Upper lobe of left lung (tissue), 6 donors: ENCODE data around the gene DNAJC4. TPM values are rescaled to one million over a fixed set of nuclear protein-coding genes. Genes with fewer than 3 reads are reported as not detected.
A peak's percentile ranks its signal among the peaks of the same experiment; 100 is the strongest.

ENCODE experiments used
- ATAC-seq, 2 donors: fragments of 200-7000 bp; cut with Tn5 transposase; one replicate each; pipeline ENCODE4 v1.9.1; 2022; ENCODE audit warnings: mild to moderate bottlenecking in 2 of 2, moderate library complexity in 2 of 2; ENCODE audit not compliant: low FRiP score in 2 of 2
- DNase-seq, 2 donors: peaks; one replicate each; pipeline ENCODE4 v3.0.0-alpha.2; 2019 to 2020
- H3K27ac ChIP-seq, 4 donors: fragments of 200-600 bp; sonication (generic); one replicate each; pipeline ENCODE4 v1.5.1; 2016 to 2019
- H3K27me3 ChIP-seq, 4 donors: fragments of 200-600 bp; sonication (generic); one replicate each; pipeline ENCODE4 v1.5.1; 2017 to 2019
- H3K36me3 ChIP-seq, 4 donors: fragments of 200-600 bp; sonication (generic); one replicate each; pipeline ENCODE4 v1.5.1; 2016 to 2019
- H3K4me1 ChIP-seq, 4 donors: fragments of 200-600 bp; sonication (generic); one replicate each; pipeline ENCODE4 v1.5.1; 2018 to 2019
- H3K4me3 ChIP-seq, 4 donors: fragments of 200-600 bp; sonication (generic); one replicate each; pipeline ENCODE4 v1.5.1; 2017 to 2019; ENCODE audit warnings: mild to moderate bottlenecking in 2 of 4, moderate library complexity in 1 of 4
- H3K9me3 ChIP-seq, 4 donors: fragments of 200-600 bp; sonication (generic); one replicate each; pipeline ENCODE4 v1.5.1; 2018 to 2019
- EP300 ChIP-seq, 4 donors: sonication (generic); formaldehyde crosslinking; IDR thresholded peaks; one replicate each; pipeline ENCODE4 v1.5.1; 2017; ENCODE audit warnings: antibody characterized with exemption in 4 of 4, control low read depth in 2 of 4
- POLR2A ChIP-seq, 4 donors: fragments of 450-650 bp; IDR thresholded peaks; one replicate each; pipeline ENCODE4 v1.5.1; 2016 to 2017; ENCODE audit warnings: antibody characterized with exemption in 4 of 4, mild to moderate bottlenecking in 2 of 4
- POLR2AphosphoS5 ChIP-seq, 2 donors: sonication (generic); formaldehyde crosslinking; IDR thresholded peaks; one replicate each; pipeline ENCODE4 v1.5.1; 2017; ENCODE audit warnings: antibody characterized with exemption in 2 of 2
- WGBS, 2 donors: methylation state at CpG; one replicate each; pipeline ENCODE4 v1.1.5; 2017 to 2018; 5-methylcytosine and 5-hydroxymethylcytosine counted together
- total RNA-seq, 6 donors: library from RNA; depleted of rRNA in 4 of 6; stranded (reverse); fragments of >200 nt in 4 of 6; gene quantifications; one replicate each; pipeline versions ENCODE4 v1.1.0 to v1.2.1, GENCODE V29; 2016 to 2021
- TF ChIP-seq, protein P1 (sequence below), 6 experiments: fragments of 450-650 bp in 4 of 6; fragments of 200-600 bp in 2 of 6; sonication (generic) in 2 of 6; IDR thresholded peaks; one replicate each; pipeline ENCODE4 v1.5.1; 2016 to 2019; ENCODE audit warnings: antibody characterized with exemption in 6 of 6
- donor health status: DM: no; HTN: no; CAD: no; lungs with moderate emphysema.
- donor health status: DM: no; HTN: yes; CAD: no; lungs with severe emphysema.

DNAJC4 gene
- total RNA-seq, 6 donors from 2014 or later, result 25.0 to 52.0 (median 39.2) TPM

DNA sequence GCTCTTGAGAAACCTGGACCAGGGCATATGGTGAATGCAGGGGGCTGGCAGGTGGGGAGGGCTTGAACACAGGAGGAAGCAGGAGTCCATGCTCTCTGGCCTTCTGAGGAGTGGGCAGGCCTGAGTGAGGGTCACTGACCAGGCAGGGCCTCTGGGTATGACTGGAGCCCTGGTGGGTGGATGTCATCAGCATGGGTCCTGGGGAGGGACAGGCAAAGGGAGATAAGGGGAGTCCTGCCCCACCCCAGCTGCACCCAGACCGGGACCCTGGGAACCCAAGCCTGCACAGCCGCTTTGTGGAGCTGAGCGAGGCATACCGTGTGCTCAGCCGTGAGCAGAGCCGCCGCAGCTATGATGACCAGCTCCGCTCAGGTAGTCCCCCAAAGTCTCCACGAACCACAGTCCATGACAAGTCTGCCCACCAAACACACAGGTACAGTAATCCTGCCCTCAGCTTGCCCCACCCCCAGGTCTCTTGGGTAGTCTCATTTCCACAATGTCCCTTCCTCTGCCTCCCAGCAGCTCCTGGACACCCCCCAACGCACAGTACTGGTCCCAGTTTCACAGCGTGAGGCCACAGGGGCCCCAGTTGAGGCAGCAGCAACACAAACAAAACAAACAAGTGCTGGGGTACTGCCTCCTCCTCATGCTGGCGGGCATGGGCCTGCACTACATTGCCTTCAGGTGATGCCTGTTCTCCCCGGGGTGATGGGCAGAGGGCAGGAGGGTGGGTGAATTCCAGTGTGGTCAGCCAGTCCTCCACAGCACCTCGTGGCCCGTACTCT lies 2.0 kb downstream of the DNAJC4 start:
- DNase-seq, result peak in 1 of 2 donors; percentile 50
- Histone ChIP-seq H3K4me1 (peaks cover 46 to 72% (median 57%) of the 10 kb centered on the region in 4 donors), H3K27me3 (no peaks in the 10 kb centered on the region), H3K9me3 (no peaks in the 10 kb centered on the region), H3K36me3 (peaks cover 0 to 3% (median 0%) of the 10 kb centered on the region in 4 donors), H3K27ac (peak overlapping the region in 3 of 4 donors; percentile 5 to 27 (median 12)), H3K4me3 (no peak overlapping the region)
- ATAC-seq, result no peak
- TF ChIP-seq, protein P1, sequence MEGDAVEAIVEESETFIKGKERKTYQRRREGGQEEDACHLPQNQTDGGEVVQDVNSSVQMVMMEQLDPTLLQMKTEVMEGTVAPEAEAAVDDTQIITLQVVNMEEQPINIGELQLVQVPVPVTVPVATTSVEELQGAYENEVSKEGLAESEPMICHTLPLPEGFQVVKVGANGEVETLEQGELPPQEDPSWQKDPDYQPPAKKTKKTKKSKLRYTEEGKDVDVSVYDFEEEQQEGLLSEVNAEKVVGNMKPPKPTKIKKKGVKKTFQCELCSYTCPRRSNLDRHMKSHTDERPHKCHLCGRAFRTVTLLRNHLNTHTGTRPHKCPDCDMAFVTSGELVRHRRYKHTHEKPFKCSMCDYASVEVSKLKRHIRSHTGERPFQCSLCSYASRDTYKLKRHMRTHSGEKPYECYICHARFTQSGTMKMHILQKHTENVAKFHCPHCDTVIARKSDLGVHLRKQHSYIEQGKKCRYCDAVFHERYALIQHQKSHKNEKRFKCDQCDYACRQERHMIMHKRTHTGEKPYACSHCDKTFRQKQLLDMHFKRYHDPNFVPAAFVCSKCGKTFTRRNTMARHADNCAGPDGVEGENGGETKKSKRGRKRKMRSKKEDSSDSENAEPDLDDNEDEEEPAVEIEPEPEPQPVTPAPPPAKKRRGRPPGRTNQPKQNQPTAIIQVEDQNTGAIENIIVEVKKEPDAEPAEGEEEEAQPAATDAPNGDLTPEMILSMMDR (IDR thresholded peaks at IDR 0.05), result no peak
- no peak for TF ChIP-seq POLR2AphosphoS5 (IDR thresholded peaks at IDR 0.05)
- no peak for TF ChIP-seq POLR2A (IDR thresholded peaks at IDR 0.05)
- WGBS, 2 donors, result 88 to 91% methylated on average over 5 to 15 of the region's 15 CpGs

DNA sequence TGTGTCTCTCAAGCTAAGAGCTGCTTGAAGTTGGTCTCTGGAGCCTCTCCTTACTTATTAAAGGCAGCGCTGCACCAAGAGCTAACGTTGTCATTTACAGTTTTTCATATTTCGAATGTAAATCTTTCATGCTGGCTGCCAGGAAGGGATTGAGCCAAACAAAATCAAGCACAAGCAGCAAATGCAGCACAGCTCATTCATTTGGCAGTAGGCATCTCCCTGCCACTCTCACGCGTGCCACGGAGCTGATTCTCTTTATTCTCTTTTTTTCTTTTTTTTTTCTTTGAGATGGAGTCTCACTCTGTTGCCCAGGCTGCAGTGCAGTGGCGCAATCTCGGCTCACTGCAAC lies 2.6 kb downstream of the DNAJC4 start:
- 84 to 87% methylated on average over 8 of the region's 8 CpGs for WGBS, 2 donors
- TF ChIP-seq POLR2AphosphoS5 (IDR thresholded peaks at IDR 0.05) (no peak), EP300 (IDR thresholded peaks at IDR 0.05) (no peak), POLR2A (IDR thresholded peaks at IDR 0.05) (no peak)
- TF ChIP-seq, protein P1 (IDR thresholded peaks at IDR 0.05), result no peak
- H3K4me3 ChIP-seq, result no peak overlapping the region

DNA sequence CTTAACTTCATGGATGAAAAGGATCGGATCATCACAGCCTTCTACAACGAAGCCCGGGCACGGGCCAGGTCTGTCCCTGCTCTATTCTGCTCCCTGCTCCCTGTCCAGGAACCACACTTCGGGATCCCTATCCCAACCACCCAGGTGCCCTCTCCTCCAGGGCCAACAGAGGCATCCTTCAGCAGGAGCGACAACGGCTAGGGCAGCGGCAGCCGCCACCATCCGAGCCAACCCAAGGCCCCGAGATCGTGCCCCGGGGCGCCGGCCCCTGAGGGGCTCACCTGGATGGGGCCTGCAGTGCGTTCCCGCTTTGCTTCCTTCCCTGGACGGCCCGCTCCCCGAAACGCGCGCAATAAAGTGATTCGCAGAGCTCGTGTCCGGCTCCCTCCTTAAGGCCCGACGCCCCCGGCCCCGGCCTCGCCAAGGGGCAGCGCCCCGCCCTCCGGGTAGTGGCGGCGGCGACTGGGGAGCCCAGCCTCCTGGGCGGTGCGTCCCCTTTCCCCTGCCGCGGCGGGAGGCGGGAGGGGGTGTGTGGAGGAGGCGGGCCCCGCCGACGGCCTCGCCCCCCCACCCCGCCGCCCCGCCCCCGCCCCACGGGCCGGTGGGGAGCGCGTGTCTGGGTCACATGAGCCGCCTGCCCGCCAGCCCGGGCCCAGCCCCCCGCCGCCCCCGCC lies 3.7 kb downstream of the DNAJC4 start, which contains the start of gene VEGFB:
VEGFB (plus strand) TSS at position 672 of the 674 bp plus-strand sequence. CDS start 250 bp downstream, outside the sequence.
- Histone ChIP-seq H3K9me3 (no peaks in the 10 kb centered on the region), H3K36me3 (peaks cover 0 to 19% (median 7%) of the 10 kb centered on the region in 4 donors), H3K4me1 (peaks cover 52 to 80% (median 62%) of the 10 kb centered on the region in 4 donors), H3K27me3 (no peaks in the 10 kb centered on the region), H3K4me3 (peak within 1 kb of the TSS; percentile 66 to 94 (median 84)), H3K27ac (peak within 1 kb of the TSS; percentile 69 to 91 (median 82))
- DNase-seq (peak; percentile 84 to 95), ATAC-seq (peak in 1 of 2 donors; percentile 83)
- WGBS, 2 donors, result 10 to 40% methylated on average over 5 to 17 of the region's 62 CpGs
- TF ChIP-seq EP300 (IDR thresholded peaks at IDR 0.05), result no peak
- peak in 2 of 4 donors; percentile 34 to 51 for TF ChIP-seq POLR2A (IDR thresholded peaks at IDR 0.05)
- TF ChIP-seq POLR2AphosphoS5 (IDR thresholded peaks at IDR 0.05), result peak in 1 of 2 donors; percentile 64
- TF ChIP-seq, protein P1 (IDR thresholded peaks at IDR 0.05), result peak in 2 of 6 experiments; percentile 6 to 8

More for the DNA sequence above, 2.6 kb downstream of the DNAJC4 start:
- Histone ChIP-seq H3K36me3 (peaks cover 0 to 8% (median 2%) of the 10 kb centered on the region in 4 donors), H3K27me3 (no peaks in the 10 kb centered on the region), H3K27ac (peak overlapping the region in 2 of 4 donors; percentile 12 to 27), H3K4me1 (peaks cover 44 to 74% (median 58%) of the 10 kb centered on the region in 4 donors), H3K9me3 (no peaks in the 10 kb centered on the region)
- DNase-seq (no peak), ATAC-seq (no peak)

DNA sequence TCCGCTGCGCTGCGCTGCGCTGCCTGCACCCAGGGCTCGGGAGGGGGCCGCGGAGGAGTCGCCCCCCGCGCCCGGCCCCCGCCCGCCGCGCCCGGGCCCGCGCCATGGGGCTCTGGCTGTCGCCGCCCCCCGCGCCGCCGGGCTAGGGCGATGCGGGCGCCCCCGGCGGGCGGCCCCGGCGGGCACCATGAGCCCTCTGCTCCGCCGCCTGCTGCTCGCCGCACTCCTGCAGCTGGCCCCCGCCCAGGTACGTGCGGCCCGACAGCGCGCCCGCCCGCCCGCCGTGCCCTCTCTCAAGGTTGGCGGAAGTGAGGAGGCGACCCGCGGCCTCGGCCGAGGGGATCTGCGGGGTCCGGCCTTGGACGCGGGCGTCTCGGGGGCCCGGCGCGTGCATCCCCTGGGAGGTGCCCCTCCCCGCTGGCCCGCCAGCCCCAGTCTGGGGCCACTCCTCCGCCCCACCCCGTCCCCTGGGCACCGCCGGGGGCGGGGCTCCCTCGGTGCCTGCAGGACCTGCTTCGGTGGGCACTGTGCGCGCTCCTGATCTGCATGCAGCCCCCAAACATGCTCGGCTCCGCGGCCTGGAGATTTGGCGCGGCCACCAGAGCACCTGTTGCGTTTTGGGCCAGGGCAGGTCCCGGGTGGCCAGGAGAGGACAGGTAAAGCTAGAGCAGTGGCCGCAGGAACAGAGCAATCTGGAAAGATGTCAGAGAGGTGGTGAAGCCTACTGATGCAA lies 4.5 kb downstream of the DNAJC4 start:
- peak; percentile 68 to 92 for DNase-seq
- peaks cover 52 to 79% (median 59%) of the 10 kb centered on the region in 4 donors for H3K4me1 ChIP-seq
- H3K36me3 ChIP-seq, result peaks cover 0 to 19% (median 7%) of the 10 kb centered on the region in 4 donors
- no peak for TF ChIP-seq EP300 (IDR thresholded peaks at IDR 0.05)
- peak in 1 of 2 donors; percentile 53 for TF ChIP-seq POLR2AphosphoS5 (IDR thresholded peaks at IDR 0.05)
- TF ChIP-seq, protein P1 (IDR thresholded peaks at IDR 0.05), result peak in 3 of 6 experiments; percentile 7 to 55 (median 20)
- TF ChIP-seq POLR2A (IDR thresholded peaks at IDR 0.05), result peak in 1 of 4 donors; percentile 69
- H3K27ac ChIP-seq, result peak overlapping the region; percentile 69 to 91 (median 78)
- ATAC-seq, result peak in 1 of 2 donors; percentile 32
- no peaks in the 10 kb centered on the region for H3K9me3 ChIP-seq
- WGBS, 2 donors, result 7 to 38% methylated on average over 3 to 12 of the region's 80 CpGs
- H3K4me3 ChIP-seq, result peak overlapping the region; percentile 66 to 94 (median 84)
- no peaks in the 10 kb centered on the region for H3K27me3 ChIP-seq
